Neuronal stem cell (in vitro differentiated cells): ENCODE data around the gene YY1.

Experiments used
- DNase-seq: peaks from one replicate; pipeline ENCODE4 v3.0.0-alpha.2; 2013; ENCODE audit warnings: low spot score
- H2AFZ ChIP-seq: one replicate; pipeline ENCODE4 v1.6.1; 2013; ENCODE audit warnings: mild to moderate bottlenecking, low read length, inconsistent platforms
- H2AK5ac ChIP-seq: 2 replicates; pipeline ENCODE4 v1.6.1; 2013; ENCODE audit warnings: low read depth, mild to moderate bottlenecking, inconsistent platforms, low read length, moderate library complexity, mixed read lengths
- H2BK120ac ChIP-seq: 2 replicates; pipeline ENCODE4 v1.6.1; 2013; ENCODE audit warnings: low read depth, mild to moderate bottlenecking, inconsistent platforms, low read length, moderate library complexity, mixed read lengths
- H2BK12ac ChIP-seq: one replicate; pipeline ENCODE4 v1.6.1; 2013; ENCODE audit warnings: low read length, inconsistent platforms
- H2BK15ac ChIP-seq: 2 replicates; pipeline ENCODE4 v1.6.1; 2013; ENCODE audit warnings: mild to moderate bottlenecking, low read length, inconsistent platforms, mixed read lengths
- H2BK5ac ChIP-seq: one replicate; pipeline ENCODE4 v1.6.1; 2013; ENCODE audit warnings: inconsistent platforms, mild to moderate bottlenecking, low read length, moderate library complexity
- H3K14ac ChIP-seq: one replicate; pipeline ENCODE4 v1.6.1; 2013; ENCODE audit warnings: low read length, inconsistent platforms
- H3K18ac ChIP-seq: 2 replicates; pipeline ENCODE4 v1.6.1; 2013; ENCODE audit warnings: low read length, inconsistent platforms
- H3K23ac ChIP-seq: 2 replicates; pipeline ENCODE4 v1.6.1; 2013; ENCODE audit warnings: low read depth, mild to moderate bottlenecking, mixed read lengths, low read length, inconsistent platforms; ENCODE audit not compliant: poor library complexity
- H3K27ac ChIP-seq: replicated peaks from 3 replicates; pipeline ENCODE4 v1.5.1; 2013; ENCODE audit warnings: low read length, inconsistent platforms
- H3K27me3 ChIP-seq, 3 experiments: 2 replicates each; pipeline ENCODE4 v1.6.1; 2013; ENCODE audit warnings: low read length in 3 of 3, mild to moderate bottlenecking in 2 of 3, inconsistent platforms in 1 of 3, low read depth in 1 of 3, mixed read lengths in 1 of 3, moderate library complexity in 1 of 3; ENCODE audit not compliant: control insufficient read depth in 3 of 3, insufficient read depth in 3 of 3
- H3K36me3 ChIP-seq, 2 donors: replicated peaks in 1 of 2; 2 replicates each; pipeline ENCODE4 v1.6.1; 2013; ENCODE audit warnings: low read length in 2 of 2; ENCODE audit not compliant: control insufficient read depth in 2 of 2, insufficient read depth in 2 of 2
- H3K4ac ChIP-seq: 2 replicates; pipeline ENCODE4 v1.6.1; 2013; ENCODE audit warnings: inconsistent platforms, mild to moderate bottlenecking, low read length, moderate library complexity
- H3K4me1 ChIP-seq, 2 donors: 1 replicate in 1 of 2; 2 replicates in 1 of 2; pipeline ENCODE4 v1.6.1; 2013; ENCODE audit warnings: low read length in 2 of 2, low read depth in 1 of 2; ENCODE audit not compliant: control insufficient read depth in 2 of 2, insufficient read depth in 1 of 2
- H3K4me2 ChIP-seq: one replicate; pipeline ENCODE4 v1.6.1; 2013; ENCODE audit warnings: mild to moderate bottlenecking, low read length, inconsistent platforms; ENCODE audit not compliant: insufficient read depth, poor library complexity, severe bottlenecking
- H3K4me3 ChIP-seq, 2 donors: 2 replicates each; pipeline ENCODE4 v1.5.1; 2013; ENCODE audit warnings: low read length in 2 of 2, mild to moderate bottlenecking in 2 of 2, inconsistent platforms in 1 of 2, moderate library complexity in 1 of 2
- H3K79me1 ChIP-seq: one replicate; pipeline ENCODE4 v1.6.1; 2013; ENCODE audit warnings: low read depth, mild to moderate bottlenecking, inconsistent platforms, low read length, moderate library complexity
- H3K9ac ChIP-seq: one replicate; pipeline ENCODE4 v1.6.1; 2013; ENCODE audit warnings: mild to moderate bottlenecking, low read depth, low read length, inconsistent platforms; ENCODE audit not compliant: poor library complexity
- H3K9me3 ChIP-seq, 2 donors: replicated peaks in 1 of 2; 2 replicates each; pipeline versions ENCODE3 to v1.6.1; 2013; ENCODE audit warnings: low read length in 2 of 2, mild to moderate bottlenecking in 2 of 2, inconsistent platforms in 1 of 2, low read depth in 1 of 2, mixed read lengths in 1 of 2, moderate library complexity in 1 of 2; ENCODE audit not compliant: control insufficient read depth in 2 of 2, insufficient read depth in 1 of 2
- H4K8ac ChIP-seq: one replicate; pipeline ENCODE4 v1.6.1; 2013; ENCODE audit warnings: low read depth, mild to moderate bottlenecking, inconsistent platforms, low read length, moderate library complexity
- H4K91ac ChIP-seq: one replicate; pipeline ENCODE4 v1.6.1; 2013; ENCODE audit warnings: low read length, low read depth, mild to moderate bottlenecking, inconsistent platforms; ENCODE audit not compliant: poor library complexity
- WGBS, 2 donors: extraction: QIAGEN DNeasy Blood & Tissue Kit; methylation state at CpG; one replicate each; pipeline ENCODE4 v1.1.7; 2013; ENCODE audit warnings: missing lambda C conversion rate in 2 of 2, mixed read lengths in 1 of 2; ENCODE audit not compliant: insufficient read length in 2 of 2, insufficient replicate concordance in 1 of 2; ENCODE audit errors: extremely low coverage in 2 of 2; 5-methylcytosine and 5-hydroxymethylcytosine counted together

Gene YY1

DNA sequence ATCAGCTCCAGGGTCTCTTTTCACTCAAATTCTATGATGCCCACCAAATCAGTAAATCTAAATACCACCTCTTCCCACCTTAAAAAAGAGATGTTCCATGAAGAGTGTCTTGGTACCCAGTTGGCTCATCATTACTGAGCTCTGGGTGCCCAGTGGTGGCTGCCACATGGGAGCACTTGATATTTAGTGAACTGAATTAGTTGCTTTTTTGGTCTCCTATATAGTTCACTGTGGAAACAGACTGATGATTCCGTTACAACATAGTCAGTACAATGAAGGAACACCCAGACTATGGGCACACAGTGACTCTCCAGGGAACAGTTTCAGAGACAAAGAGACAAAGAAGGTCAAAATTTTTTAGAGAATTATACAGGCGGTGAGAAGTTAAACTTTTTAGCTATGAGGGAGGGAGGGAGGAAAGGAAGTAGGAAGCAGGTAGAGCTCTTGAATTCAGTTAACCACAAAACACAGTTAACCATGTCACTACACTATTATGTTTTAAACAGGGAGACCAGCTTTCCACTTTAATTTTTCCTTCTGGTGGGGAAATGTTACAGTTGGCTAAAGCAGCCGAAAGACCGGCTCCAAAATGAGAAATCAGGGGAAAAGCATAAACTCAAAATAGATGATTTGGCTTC is 14.6 kb upstream of the YY1 start:
- H2BK12ac ChIP-seq, result no peak overlapping the region
- H4K91ac ChIP-seq, result no peak overlapping the region
- no peak overlapping the region for H2AK5ac ChIP-seq
- H2BK5ac ChIP-seq, result no peak overlapping the region
- no CpG with 5 or more reads among the region's 4 CpGs for WGBS, 2 donors
- H4K8ac ChIP-seq, result no peak overlapping the region
- peaks cover 5% of the 10 kb centered on the region for H3K79me1 ChIP-seq
- no peaks in the 10 kb centered on the region for H3K27me3 ChIP-seq
- H3K23ac ChIP-seq, result no peak overlapping the region
- H3K4me2 ChIP-seq, result no peak overlapping the region
- H2BK120ac ChIP-seq, result no peak overlapping the region
- H3K9ac ChIP-seq, result no peak overlapping the region
- H3K36me3 ChIP-seq, result peaks cover 2 to 26% of the 10 kb centered on the region in 2 donors
- no peak overlapping the region for H3K4ac ChIP-seq
- no peak overlapping the region for H3K27ac ChIP-seq
- H3K4me1 ChIP-seq, result peaks cover 29 to 34% of the 10 kb centered on the region in 2 donors
- no peak overlapping the region for H3K18ac ChIP-seq
- H2BK15ac ChIP-seq, result no peak overlapping the region
- no peak for DNase-seq
- H3K4me3 ChIP-seq, result no peak overlapping the region
- H3K9me3 ChIP-seq, result no peaks in the 10 kb centered on the region
- H3K14ac ChIP-seq, result no peak overlapping the region
- no peak overlapping the region for H2AFZ ChIP-seq

DNA sequence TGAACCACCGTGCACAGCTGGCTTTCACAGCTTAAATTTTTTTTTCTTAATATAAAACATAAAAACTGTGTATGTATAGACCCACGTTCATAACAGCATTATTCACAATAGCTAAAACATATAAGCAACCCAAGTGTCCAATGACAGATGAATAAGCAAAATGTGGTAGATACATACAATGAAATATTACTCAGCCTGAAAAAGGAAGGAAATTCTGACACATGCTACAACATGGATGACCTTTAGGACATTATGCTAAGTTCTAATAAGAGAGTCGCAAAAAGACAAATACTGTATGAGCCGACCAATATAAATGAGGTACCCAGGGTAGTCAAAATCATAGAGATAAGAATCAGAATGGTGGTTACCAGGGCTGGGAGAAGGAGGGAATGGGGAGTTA is 13.8 kb upstream of the YY1 start:
- Histone ChIP-seq H3K4me2 (no peak overlapping the region), H4K8ac (no peak overlapping the region), H3K9me3 (no peaks in the 10 kb centered on the region), H3K4me3 (no peak overlapping the region), H3K14ac (no peak overlapping the region), H3K23ac (no peak overlapping the region), H3K79me1 (peaks cover 2% of the 10 kb centered on the region), H3K18ac (no peak overlapping the region), H3K36me3 (peaks cover 4 to 34% of the 10 kb centered on the region in 2 donors), H3K4me1 (peaks cover 29 to 34% of the 10 kb centered on the region in 2 donors), H2BK120ac (no peak overlapping the region), H3K9ac (no peak overlapping the region), H2BK5ac (no peak overlapping the region), H2BK12ac (no peak overlapping the region), H2BK15ac (no peak overlapping the region), H4K91ac (no peak overlapping the region), H3K27ac (no peak overlapping the region), H2AK5ac (no peak overlapping the region), H2AFZ (no peak overlapping the region), H3K27me3 (no peaks in the 10 kb centered on the region), H3K4ac (no peak overlapping the region)
- no CpG with 5 or more reads among the region's 4 CpGs for WGBS, 2 donors
- no peak for DNase-seq

DNA sequence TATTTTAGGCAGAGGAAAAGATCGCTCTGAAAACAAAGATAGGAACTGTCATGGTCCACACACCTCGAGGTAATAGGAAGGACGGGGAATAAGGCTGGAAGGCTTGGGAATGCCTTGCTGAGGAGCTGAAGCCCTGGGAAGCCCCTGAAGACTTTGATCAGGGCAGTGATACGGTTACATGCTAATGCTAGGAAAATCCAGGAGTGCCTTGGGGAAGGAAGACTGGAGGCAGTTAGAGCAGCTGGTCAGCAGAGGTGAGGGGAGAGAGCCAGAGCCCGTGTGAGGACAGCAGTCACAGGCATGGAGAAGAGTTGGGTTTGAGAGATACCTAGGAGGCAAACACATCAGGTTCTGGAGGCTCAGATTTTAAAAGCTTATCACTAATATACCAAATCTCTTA is 8.6 kb upstream of the YY1 start:
- H4K8ac ChIP-seq, result no peak overlapping the region
- no peak overlapping the region for H3K4me2 ChIP-seq
- H3K9me3 ChIP-seq, result no peaks in the 10 kb centered on the region
- H2AFZ ChIP-seq, result no peak overlapping the region
- H2AK5ac ChIP-seq, result no peak overlapping the region
- H3K14ac ChIP-seq, result no peak overlapping the region
- no peak overlapping the region for H3K4ac ChIP-seq
- H3K9ac ChIP-seq, result no peak overlapping the region
- no peak overlapping the region for H3K4me3 ChIP-seq
- H3K18ac ChIP-seq, result no peak overlapping the region
- H3K4me1 ChIP-seq, result peaks cover 0 to 1% of the 10 kb centered on the region in 2 donors
- H2BK120ac ChIP-seq, result no peak overlapping the region
- H3K27ac ChIP-seq, result no peak overlapping the region
- H3K79me1 ChIP-seq, result peaks cover 3% of the 10 kb centered on the region
- H3K27me3 ChIP-seq, result no peaks in the 10 kb centered on the region
- H2BK5ac ChIP-seq, result no peak overlapping the region
- H2BK12ac ChIP-seq, result no peak overlapping the region
- WGBS, 2 donors, result no CpG with 5 or more reads among the region's 5 CpGs
- H4K91ac ChIP-seq, result no peak overlapping the region
- peaks cover 9 to 79% of the 10 kb centered on the region in 2 donors for H3K36me3 ChIP-seq
- no peak overlapping the region for H3K23ac ChIP-seq
- no peak overlapping the region for H2BK15ac ChIP-seq
- DNase-seq, result no peak

GRCh38 chr14:100234511-100234910 is 4.4 kb upstream of the YY1 start:
- H3K4me2 ChIP-seq, result no peak overlapping the region
- peaks cover 1 to 9% of the 10 kb centered on the region in 2 donors for H3K4me1 ChIP-seq
- no peaks in the 10 kb centered on the region for H3K27me3 ChIP-seq
- H2BK5ac ChIP-seq, result no peak overlapping the region
- no peak overlapping the region for H2AFZ ChIP-seq
- no peak overlapping the region for H4K8ac ChIP-seq
- no peak for DNase-seq
- H3K36me3 ChIP-seq, result peaks cover 8 to 52% of the 10 kb centered on the region in 2 donors
- H3K27ac ChIP-seq, result no peak overlapping the region
- no peak overlapping the region for H3K4me3 ChIP-seq
- peaks cover 9% of the 10 kb centered on the region for H3K79me1 ChIP-seq
- no peak overlapping the region for H4K91ac ChIP-seq
- no peak overlapping the region for H2AK5ac ChIP-seq
- no peak overlapping the region for H2BK15ac ChIP-seq
- H3K18ac ChIP-seq, result no peak overlapping the region
- H3K9me3 ChIP-seq, result no peaks in the 10 kb centered on the region
- no peak overlapping the region for H3K14ac ChIP-seq
- no peak overlapping the region for H2BK120ac ChIP-seq
- no peak overlapping the region for H3K23ac ChIP-seq
- no peak overlapping the region for H3K4ac ChIP-seq
- H3K9ac ChIP-seq, result no peak overlapping the region
- no CpG with 5 or more reads among the region's 4 CpGs for WGBS, 2 donors
- no peak overlapping the region for H2BK12ac ChIP-seq
